Keratinocyte (primary cell): ENCODE results near the gene SYMPK.

Experiments used
- CTCF ChIP-seq, 3 experiments: IDR thresholded peaks in 1 of 3; conservative IDR thresholded peaks in 1 of 3; optimal IDR thresholded peaks in 1 of 3; 2 replicates in 2 of 3; 3 replicates in 1 of 3; pipeline versions ENCODE3 to v1.5.1; 2011; ENCODE audit warnings: low read length in 3 of 3, mild to moderate bottlenecking in 3 of 3, moderate library complexity in 2 of 3, control low read depth in 1 of 3, inconsistent platforms in 1 of 3; ENCODE audit not compliant: insufficient read depth in 2 of 3; ENCODE audit errors: extremely low read depth in 1 of 3
- EZH2 ChIP-seq: IDR thresholded peaks from one replicate; pipeline ENCODE4 v1.6.1; 2012; ENCODE audit warnings: inconsistent platforms, mild to moderate bottlenecking, low read length, moderate library complexity

GRCh38 chr19:45881909-45882528, 19.1 kb upstream of the SYMPK start:
- TF ChIP-seq CTCF (optimal IDR thresholded peaks at IDR 0.05 in 1 of 3, IDR thresholded peaks at IDR 0.05 in 1 of 3, conservative IDR thresholded peaks at IDR 0.05 in 1 of 3; ENCODE audit: extremely low read depth in 1 of 3, insufficient read depth in 2 of 3, low read length in 3 of 3) (no peak), EZH2 (no peak)
